ENCODE measurements around the gene SPDYA. TPM values are rescaled to one million over a fixed set of nuclear protein-coding genes. Genes with fewer than 3 reads are reported as not detected.

Gene SPDYA
- total RNA-seq, 1 experiment from 2014 or later = 0.69 TPM

GRCh38 chr2:28796620-28797019 lies 14.0 kb upstream of the SPDYA start:
- BruUV-seq (replicated peaks) = no TSS peak
- no peaks in the 10 kb centered on the region for H3K27me3 ChIP-seq (ENCODE audit: low read length)
- H3F3A ChIP-seq (ENCODE audit: low read length, unreplicated experiment) = peaks cover 6% of the 10 kb centered on the region

GRCh38 chr2:28801726-28802125 lies 8.9 kb upstream of the SPDYA start:
- Histone ChIP-seq H2AFZ (ENCODE audit: low read length) (no peak overlapping the region), H3K27me3 (ENCODE audit: low read length) (no peaks in the 10 kb centered on the region), H3K4me1 (ENCODE audit: insufficient read depth, low read length) (peaks cover 25% of the 10 kb centered on the region), H3K27ac (ENCODE audit: low read length) (no peak overlapping the region), H3K9me3 (ENCODE audit: low read length) (no peaks in the 10 kb centered on the region), H3K36me3 (ENCODE audit: low read depth, low read length) (peaks cover 57% of the 10 kb centered on the region), H3K4me3 (ENCODE audit: low read length) (no peak overlapping the region), H3K9ac (ENCODE audit: low read length) (no peak overlapping the region), H3F3A (ENCODE audit: low read length, unreplicated experiment) (peaks cover 6% of the 10 kb centered on the region), H3K4me2 (ENCODE audit: low read length) (no peak overlapping the region; the same call in 1 of the 2 replicates), H3K79me2 (ENCODE audit: low read length) (peaks cover 29% of the 10 kb centered on the region; the same call in 1 of the 2 replicates), H3K9me2 (replicated peaks; ENCODE audit: low read length) (no peaks in the 10 kb centered on the region), H4K20me1 (ENCODE audit: low read length) (peaks cover 14% of the 10 kb centered on the region; the same call in 1 of the 2 replicates)
- no TSS peak for BruUV-seq (replicated peaks)
- TF ChIP-seq CTCF (conservative IDR thresholded peaks at IDR 0.05; ENCODE audit: low read depth, low read length) (no peak), EZH2 (IDR thresholded peaks at IDR 0.05; ENCODE audit: low read length, unreplicated experiment) (no peak), EZH2phosphoT487 (IDR thresholded peaks at IDR 0.05; ENCODE audit: borderline replicate concordance, low read length) (no peak)
- intact Hi-C loops (cut with micrococcal nuclease) = loop anchor here (5.0 kb wide), 1 partner anchor 234 kb away; no protein-coding TSS in a partner anchor
- ChIA-PET POLR2A (ENCODE audit: unreplicated experiment) (interaction anchor here (0.6 kb wide), 2 partner anchors 30 to 50 kb away, joined by 3 read pairs; partner anchors contain the start of gene PPP1CB), CTCF (no interaction called here)
- peak; percentile 56 for DNase-seq
- ATAC-seq = peak; percentile 59

More at GRCh38 chr2:28796620-28797019, 14.0 kb upstream of the SPDYA start:
- Histone ChIP-seq H3K36me3 (ENCODE audit: low read depth, low read length) (peaks cover 56% of the 10 kb centered on the region), H3K4me2 (ENCODE audit: low read length) (no peak overlapping the region), H3K9ac (ENCODE audit: low read length) (no peak overlapping the region), H3K9me3 (ENCODE audit: low read length) (no peaks in the 10 kb centered on the region), H3K4me3 (ENCODE audit: low read length) (no peak overlapping the region), H3K27ac (ENCODE audit: low read length) (no peak overlapping the region), H4K20me1 (ENCODE audit: low read length) (peaks cover 23% of the 10 kb centered on the region; the same call in 1 of the 2 replicates), H3K79me2 (ENCODE audit: low read length) (peaks cover 48% of the 10 kb centered on the region), H3K4me1 (ENCODE audit: insufficient read depth, low read length) (peaks cover 9% of the 10 kb centered on the region), H2AFZ (ENCODE audit: low read length) (no peak overlapping the region), H3K9me2 (replicated peaks; ENCODE audit: low read length) (no peaks in the 10 kb centered on the region)
- DNase-seq (no peak), ATAC-seq (no peak)
- TF ChIP-seq EZH2phosphoT487 (IDR thresholded peaks at IDR 0.05; ENCODE audit: borderline replicate concordance, low read length) (no peak), EZH2 (IDR thresholded peaks at IDR 0.05; ENCODE audit: low read length, unreplicated experiment) (no peak), CTCF (conservative IDR thresholded peaks at IDR 0.05; ENCODE audit: low read depth, low read length) (no peak)
- intact Hi-C loops (cut with micrococcal nuclease) = no loop called here
- ChIA-PET POLR2A (ENCODE audit: unreplicated experiment) (no interaction called here), CTCF (no interaction called here)

GRCh38 chr2:28802975-28803429 lies 7.6 kb upstream of the SPDYA start:
- POLR2A ChIA-PET (ENCODE audit: unreplicated experiment) = no interaction called here
- BruUV-seq (replicated peaks) = no TSS peak
- Histone ChIP-seq H3K4me2 (ENCODE audit: low read length) (no peak overlapping the region; the same call in 1 of the 2 replicates), H3K9ac (ENCODE audit: low read length) (no peak overlapping the region), H3K9me2 (replicated peaks; ENCODE audit: low read length) (no peaks in the 10 kb centered on the region), H3F3A (ENCODE audit: low read length, unreplicated experiment) (peaks cover 6% of the 10 kb centered on the region), H3K27ac (ENCODE audit: low read length) (peak overlapping the region; percentile 36), H4K20me1 (ENCODE audit: low read length) (0 out of 2 replicates have a peak, but pooled peaks cover 4% of the 10 kb centered on the region), H3K9me3 (ENCODE audit: low read length) (no peaks in the 10 kb centered on the region), H3K27me3 (ENCODE audit: low read length) (no peaks in the 10 kb centered on the region), H3K79me2 (ENCODE audit: low read length) (peaks cover 16% of the 10 kb centered on the region; the same call in 1 of the 2 replicates), H3K4me1 (ENCODE audit: insufficient read depth, low read length) (peaks cover 25% of the 10 kb centered on the region), H3K4me3 (ENCODE audit: low read length) (no peak overlapping the region), H2AFZ (ENCODE audit: low read length) (no peak overlapping the region), H3K36me3 (ENCODE audit: low read depth, low read length) (peaks cover 50% of the 10 kb centered on the region)
- TF ChIP-seq EZH2phosphoT487 (IDR thresholded peaks at IDR 0.05; ENCODE audit: borderline replicate concordance, low read length) (no peak), EZH2 (IDR thresholded peaks at IDR 0.05; ENCODE audit: low read length, unreplicated experiment) (no peak), CTCF (conservative IDR thresholded peaks at IDR 0.05; ENCODE audit: low read depth, low read length) (no peak)
- CTCF ChIA-PET = interaction anchor here (0.7 kb wide), 1 partner anchor 141 kb away, joined by 5 read pairs; no protein-coding TSS in a partner anchor
- DNase-seq = peak; percentile 25
- intact Hi-C loops (cut with micrococcal nuclease) = loop anchor here (5.0 kb wide), 1 partner anchor 236 kb away; no protein-coding TSS in a partner anchor
- peak; percentile 59 for ATAC-seq
